Measurements from ENCODE around the gene ELF3. TPM values are rescaled to one million over a fixed set of nuclear protein-coding genes. Genes with fewer than 3 reads are reported as not detected.

Gene ELF3
- total RNA-seq, 6 donors from 2014 or later: 82.8 to 261 (median 137) TPM

- Histone ChIP-seq H3K27ac (peak overlapping the region; percentile 66 to 89 (median 72)), H3K36me3 (no peaks in the 10 kb centered on the region), H3K9me3 (no peaks in the 10 kb centered on the region), H3K27me3 (no peaks in the 10 kb centered on the region), H3K4me3 (no peak overlapping the region), H3K4me1 (peaks cover 0 to 32% (median 12%) of the 10 kb centered on the region in 4 donors)
- no peak for TF ChIP-seq POLR2A (IDR thresholded peaks at IDR 0.05)
- TF ChIP-seq POLR2AphosphoS5 (IDR thresholded peaks at IDR 0.05): no peak
- no peak for TF ChIP-seq EP300 (IDR thresholded peaks at IDR 0.05)
- TF ChIP-seq CTCF (IDR thresholded peaks at IDR 0.05): no peak
- WGBS, 2 donors: 71 to 79% methylated on average over 2 of the region's 2 CpGs
- no peak for DNase-seq
- peak in 1 of 2 donors; percentile 5 for ATAC-seq (ENCODE audit: low FRiP score in 2 of 2)
Observed at GRCh38 chr1:202045705-202046104, 35.3 kb downstream of the ELF3 start.

GRCh38 chr1:202046227-202046626 lies 35.8 kb downstream of the ELF3 start:
- H3K27me3 ChIP-seq: no peaks in the 10 kb centered on the region
- no peaks in the 10 kb centered on the region for H3K36me3 ChIP-seq
- WGBS, 2 donors: 64% methylated on average over 3 of the region's 3 CpGs; no CpG with 5 or more reads in 1 of the 2 donors
- no peaks in the 10 kb centered on the region for H3K9me3 ChIP-seq
- no peak overlapping the region for H3K4me3 ChIP-seq
- peak; percentile 95 to 97 for TF ChIP-seq POLR2AphosphoS5 (IDR thresholded peaks at IDR 0.05)
- no peak for TF ChIP-seq CTCF (IDR thresholded peaks at IDR 0.05)
- peak in 1 of 4 donors; percentile 47 for TF ChIP-seq POLR2A (IDR thresholded peaks at IDR 0.05)
- TF ChIP-seq EP300 (IDR thresholded peaks at IDR 0.05): peak; percentile 80 to 100 (median 97)
- peaks cover 0 to 32% (median 12%) of the 10 kb centered on the region in 4 donors for H3K4me1 ChIP-seq
- H3K27ac ChIP-seq: peak overlapping the region; percentile 66 to 89 (median 72)
- peak; percentile 63 to 87 for ATAC-seq (ENCODE audit: low FRiP score in 2 of 2)
- peak in 1 of 2 donors; percentile 92 for DNase-seq

GRCh38 chr1:202046748-202047708 lies 36.6 kb downstream of the ELF3 start:
- 55 to 61% methylated on average over 5 of the region's 5 CpGs for WGBS, 2 donors
- ATAC-seq (ENCODE audit: low FRiP score in 2 of 2) (no peak), DNase-seq (no peak)
- peak overlapping the region; percentile 65 to 89 (median 71) for H3K27ac ChIP-seq
- peaks cover 0 to 32% (median 12%) of the 10 kb centered on the region in 4 donors for H3K4me1 ChIP-seq
- no peaks in the 10 kb centered on the region for H3K9me3 ChIP-seq
- peak in 1 of 4 donors; percentile 8 for TF ChIP-seq POLR2A (IDR thresholded peaks at IDR 0.05)
- no peak for TF ChIP-seq CTCF (IDR thresholded peaks at IDR 0.05)
- H3K4me3 ChIP-seq: no peak overlapping the region
- H3K36me3 ChIP-seq: no peaks in the 10 kb centered on the region
- H3K27me3 ChIP-seq: no peaks in the 10 kb centered on the region

GRCh38 chr1:202047977-202048376 lies 37.6 kb downstream of the ELF3 start:
- Histone ChIP-seq H3K4me1 (peaks cover 0 to 32% (median 12%) of the 10 kb centered on the region in 4 donors), H3K9me3 (no peaks in the 10 kb centered on the region), H3K4me3 (no peak overlapping the region), H3K27me3 (no peaks in the 10 kb centered on the region), H3K36me3 (no peaks in the 10 kb centered on the region), H3K27ac (peak overlapping the region in 3 of 4 donors; percentile 66 to 89 (median 76))
- DNase-seq (no peak), ATAC-seq (ENCODE audit: low FRiP score in 2 of 2) (no peak)
- TF ChIP-seq POLR2AphosphoS5 (IDR thresholded peaks at IDR 0.05) (no peak), CTCF (IDR thresholded peaks at IDR 0.05) (no peak), EP300 (IDR thresholded peaks at IDR 0.05) (no peak), POLR2A (IDR thresholded peaks at IDR 0.05) (no peak)
- WGBS, 2 donors: 60 to 70% methylated on average over 4 of the region's 4 CpGs
